Small intestine (tissue), 7 donors: ENCODE measurements around the gene DVL3. TPM values are rescaled to one million over a fixed set of nuclear protein-coding genes. Genes with fewer than 3 reads are reported as not detected.

ENCODE experiments used
- DNase-seq, 2 donors: peaks; one replicate each; pipeline versions ENCODE4 v3.0.0 to v3.0.0-alpha.2; 2013
- FAIRE-seq: peaks from 2 replicates; lab custom pipeline; 2012; peaks lifted over from hg19 to GRCh38; lab: Jason Lieb, UNC
- H3K27ac ChIP-seq, 3 donors: one replicate each; pipeline ENCODE4 v1.5.1; 2013; ENCODE audit warnings: low read length in 2 of 3, mild to moderate bottlenecking in 2 of 3, control low read depth in 1 of 3, inconsistent platforms in 1 of 3, low read depth in 1 of 3, moderate library complexity in 1 of 3
- H3K27me3 ChIP-seq, 3 donors: one replicate each; pipeline ENCODE4 v1.6.1; 2013; ENCODE audit warnings: low read length in 3 of 3, inconsistent platforms in 1 of 3; ENCODE audit not compliant: control insufficient read depth in 3 of 3, insufficient read depth in 3 of 3
- H3K36me3 ChIP-seq, 3 donors: one replicate each; pipeline ENCODE4 v1.6.1; 2013; ENCODE audit warnings: low read length in 3 of 3, inconsistent platforms in 1 of 3, low read depth in 1 of 3, mild to moderate bottlenecking in 1 of 3, moderate library complexity in 1 of 3; ENCODE audit not compliant: control insufficient read depth in 3 of 3, insufficient read depth in 2 of 3
- H3K4me1 ChIP-seq, 3 donors: one replicate each; pipeline ENCODE4 v1.6.1; 2013; ENCODE audit warnings: low read length in 2 of 3, inconsistent platforms in 1 of 3, low read depth in 1 of 3, mild to moderate bottlenecking in 1 of 3, moderate library complexity in 1 of 3; ENCODE audit not compliant: control insufficient read depth in 3 of 3, insufficient read depth in 2 of 3
- H3K4me3 ChIP-seq, 3 donors: one replicate each; pipeline ENCODE4 v1.5.1; 2013; ENCODE audit warnings: low read length in 3 of 3, control low read depth in 1 of 3, inconsistent platforms in 1 of 3, low read depth in 1 of 3, mild to moderate bottlenecking in 1 of 3, moderate library complexity in 1 of 3
- H3K9me3 ChIP-seq, 2 donors: one replicate each; pipeline ENCODE4 v1.6.1; 2013; ENCODE audit warnings: low read depth in 1 of 2, low read length in 1 of 2; ENCODE audit not compliant: control insufficient read depth in 2 of 2, insufficient read depth in 1 of 2
- WGBS, 3 donors: extraction: QIAGEN DNeasy Blood & Tissue Kit; methylation state at CpG; one replicate each; pipeline ENCODE4 v1.1.7; 2013; 5-methylcytosine and 5-hydroxymethylcytosine counted together
- polyA plus RNA-seq, 4 donors: library from polyadenylated mRNA; stranded (reverse) in 3 of 4; unstranded in 1 of 4; fragments of 200-250 nt in 3 of 4; fragments of 120-200 nt in 1 of 4; gene quantifications; one replicate each; pipeline versions ENCODE4 v1.2.1 to v1.2.3, GENCODE V29; 2013
- donor health status: healthy with polysubstance abuse.
- donor health status: control.
- donor health status: control.
- donor health status: Bipolar disorder and iron deficiency.
- donor health status: healthy.

Gene DVL3
- polyA plus RNA-seq, 4 donors, result 33.5 to 69.6 (median 35.3) TPM

DNA sequence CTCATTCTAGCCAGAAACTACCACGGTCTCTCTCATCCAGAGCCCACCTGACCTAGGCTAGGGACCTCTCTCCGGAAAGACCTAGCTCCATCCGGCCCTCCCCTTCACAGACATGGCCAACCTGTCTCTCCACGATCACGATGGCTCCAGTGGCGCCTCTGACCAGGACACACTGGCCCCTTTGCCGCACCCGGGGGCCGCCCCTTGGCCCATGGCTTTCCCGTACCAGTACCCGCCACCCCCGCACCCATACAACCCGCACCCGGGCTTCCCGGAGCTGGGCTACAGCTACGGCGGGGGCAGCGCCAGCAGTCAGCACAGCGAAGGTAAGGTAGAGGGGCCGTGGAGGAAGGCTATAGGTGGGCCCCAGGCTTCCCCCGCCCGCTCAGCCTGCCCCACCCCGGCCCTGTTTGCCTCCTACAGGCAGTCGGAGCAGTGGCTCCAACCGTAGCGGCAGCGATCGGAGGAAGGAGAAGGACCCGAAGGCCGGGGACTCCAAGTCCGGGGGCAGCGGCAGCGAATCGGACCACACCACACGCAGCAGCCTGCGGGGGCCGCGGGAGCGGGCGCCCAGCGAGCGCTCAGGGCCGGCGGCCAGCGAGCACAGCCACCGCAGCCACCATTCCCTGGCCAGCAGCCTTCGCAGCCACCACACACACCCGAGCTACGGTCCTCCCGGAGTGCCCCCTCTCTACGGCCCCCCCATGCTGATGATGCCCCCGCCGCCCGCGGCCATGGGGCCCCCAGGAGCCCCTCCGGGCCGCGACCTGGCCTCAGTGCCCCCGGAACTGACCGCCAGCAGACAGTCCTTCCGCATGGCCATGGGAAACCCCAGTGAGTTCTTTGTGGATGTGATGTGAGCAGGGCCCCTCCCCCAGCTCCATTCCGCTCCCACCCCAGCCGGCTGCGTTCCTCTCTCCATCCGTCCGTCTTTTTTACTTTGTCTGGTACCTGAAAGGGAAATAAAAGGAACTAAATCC, 15.0 kb downstream of the DVL3 start:
- Histone ChIP-seq H3K27me3 (no peaks in the 10 kb centered on the region), H3K36me3 (peaks cover 17 to 76% (median 19%) of the 10 kb centered on the region in 3 donors), H3K4me1 (peaks cover 0 to 4% (median 0%) of the 10 kb centered on the region in 3 donors), H3K9me3 (no peaks in the 10 kb centered on the region), H3K4me3 (no peak overlapping the region), H3K27ac (no peak overlapping the region)
- DNase-seq (no peak), FAIRE-seq (no peak)
- WGBS, 3 donors, result 93 to 95% (median 94%) methylated on average over 46 to 66 of the region's 66 CpGs

DNA sequence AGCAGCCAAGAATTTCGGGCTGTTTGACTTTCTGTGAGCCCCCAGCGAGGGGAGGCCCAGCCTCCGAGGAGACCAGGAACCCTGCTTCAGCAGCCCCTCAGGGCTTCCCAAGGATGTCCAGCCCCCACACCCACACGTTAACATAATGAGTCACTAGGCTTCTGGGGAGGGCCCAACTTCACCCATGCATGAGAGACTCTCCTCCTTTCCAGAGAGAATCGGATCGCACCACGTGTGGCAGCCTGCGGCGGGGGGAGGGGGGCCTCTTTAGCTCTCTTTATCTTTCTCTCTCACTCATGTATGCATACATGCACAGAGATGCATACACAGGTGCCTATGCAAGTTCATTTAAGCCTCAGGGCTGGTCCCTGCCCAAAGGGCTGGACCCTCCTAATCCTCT, 16.4 kb downstream of the DVL3 start:
- DNase-seq, result no peak
- FAIRE-seq, result no peak
- 82 to 89% (median 82%) methylated on average over 9 of the region's 9 CpGs for WGBS, 3 donors
- H3K27me3 ChIP-seq, result no peaks in the 10 kb centered on the region
- peaks cover 0 to 14% (median 6%) of the 10 kb centered on the region in 3 donors for H3K4me1 ChIP-seq
- no peaks in the 10 kb centered on the region for H3K9me3 ChIP-seq
- H3K27ac ChIP-seq, result no peak overlapping the region
- no peak overlapping the region for H3K4me3 ChIP-seq
- peaks cover 12 to 66% (median 19%) of the 10 kb centered on the region in 3 donors for H3K36me3 ChIP-seq

GRCh38 chr3:184172681-184173373, 17.6 kb downstream of the DVL3 start:
- peaks cover 9 to 26% (median 12%) of the 10 kb centered on the region in 3 donors for H3K4me1 ChIP-seq
- FAIRE-seq (no peak), DNase-seq (no peak)
- H3K4me3 ChIP-seq, result no peak overlapping the region
- 86 to 90% (median 89%) methylated on average over 5 of the region's 5 CpGs for WGBS, 3 donors
- no peaks in the 10 kb centered on the region for H3K9me3 ChIP-seq
- peaks cover 12 to 67% (median 16%) of the 10 kb centered on the region in 3 donors for H3K36me3 ChIP-seq
- H3K27me3 ChIP-seq, result no peaks in the 10 kb centered on the region
- no peak overlapping the region for H3K27ac ChIP-seq

GRCh38 chr3:184173374-184173722, 18.2 kb downstream of the DVL3 start:
- DNase-seq, result no peak
- H3K27ac ChIP-seq, result no peak overlapping the region
- no peak overlapping the region for H3K4me3 ChIP-seq
- H3K9me3 ChIP-seq, result no peaks in the 10 kb centered on the region
- no peak for FAIRE-seq
- 92 to 95% (median 93%) methylated on average over 2 of the region's 2 CpGs for WGBS, 3 donors
- no peaks in the 10 kb centered on the region for H3K27me3 ChIP-seq
- peaks cover 10 to 67% (median 13%) of the 10 kb centered on the region in 3 donors for H3K36me3 ChIP-seq
- peaks cover 9 to 31% (median 12%) of the 10 kb centered on the region in 3 donors for H3K4me1 ChIP-seq

DNA sequence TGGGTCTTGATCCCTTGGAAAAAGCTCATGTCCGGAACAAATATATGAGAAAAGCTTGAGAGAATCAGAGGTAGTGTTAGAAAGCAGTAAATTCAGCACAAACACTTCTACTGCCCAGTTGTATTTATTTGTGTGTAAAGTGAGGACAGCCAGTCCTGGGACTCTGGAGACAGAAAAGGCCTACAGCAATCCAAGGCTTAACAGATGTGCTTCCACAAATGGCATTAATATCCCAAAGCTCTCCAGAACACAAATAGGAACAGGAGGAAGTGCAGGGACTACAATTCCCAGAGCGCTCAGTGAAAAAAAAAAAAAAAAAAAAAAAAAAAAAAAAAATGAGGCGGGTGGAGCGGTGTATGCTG, 19.1 kb downstream of the DVL3 start:
- WGBS, 3 donors, result 16 to 24% (median 20%) methylated on average over 4 of the region's 4 CpGs
- H3K4me1 ChIP-seq, result peaks cover 9 to 40% (median 12%) of the 10 kb centered on the region in 3 donors
- H3K9me3 ChIP-seq, result no peaks in the 10 kb centered on the region
- no peak overlapping the region for H3K4me3 ChIP-seq
- DNase-seq (no peak), FAIRE-seq (no peak)
- peak overlapping the region in 2 of 3 donors; percentile 36 to 49 for H3K27ac ChIP-seq
- H3K27me3 ChIP-seq, result no peaks in the 10 kb centered on the region
- H3K36me3 ChIP-seq, result peaks cover 9 to 68% (median 13%) of the 10 kb centered on the region in 3 donors

DNA sequence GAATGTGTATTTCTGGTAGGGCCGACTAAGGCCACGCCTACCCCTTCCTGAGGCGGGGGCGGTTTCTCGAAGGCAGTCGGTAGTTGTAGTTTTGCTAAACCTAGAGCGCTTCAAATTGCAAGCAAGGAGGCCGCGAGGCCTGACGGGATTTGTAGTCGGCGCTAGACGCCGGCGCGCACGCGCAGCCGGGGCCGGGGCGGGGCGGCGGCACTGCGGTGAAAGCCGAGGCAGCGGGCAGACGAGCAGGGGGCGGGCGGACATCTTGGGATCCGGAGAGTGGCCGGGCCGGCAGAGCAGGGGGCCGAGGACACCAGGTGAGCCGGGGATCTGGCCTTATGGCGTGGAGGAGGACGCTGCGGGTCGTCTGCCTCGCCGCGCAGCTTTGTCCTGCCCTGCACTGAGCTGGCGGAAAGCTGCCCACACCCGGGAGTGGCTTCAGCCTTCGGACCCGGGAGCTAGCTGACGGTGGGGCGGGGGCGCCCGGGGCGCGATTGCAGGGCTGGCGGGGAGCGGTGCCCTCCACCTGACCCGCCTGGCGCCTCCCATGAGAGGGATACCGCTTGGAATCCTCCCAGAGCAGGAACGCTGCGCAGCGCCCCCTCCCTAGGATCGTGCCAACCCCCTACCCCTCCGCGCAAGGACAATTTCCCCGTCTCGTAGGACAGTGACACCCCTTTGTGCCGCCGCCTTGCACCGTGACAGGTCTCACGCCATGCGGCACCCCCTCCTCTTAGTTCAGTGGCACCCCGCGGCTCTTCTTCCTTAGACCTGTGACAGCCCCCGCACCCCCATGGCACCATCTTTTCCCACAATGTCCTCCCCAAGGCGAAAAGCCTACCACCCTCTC, 19.7 kb downstream of the DVL3 start, which contains the start of gene AP2M1:
Gene AP2M1 (plus strand): TSS at position 210 of the 847 bp plus-strand sequence. CDS start 2,139 bp downstream, outside the sequence.
- 0 to 1% (median 1%) methylated on average over 62 to 73 of the region's 73 CpGs for WGBS, 3 donors
- no peaks in the 10 kb centered on the region for H3K27me3 ChIP-seq
- no peak for FAIRE-seq
- peak within 1 kb of the TSS; percentile 76 to 91 (median 85) for H3K4me3 ChIP-seq
- no peaks in the 10 kb centered on the region for H3K9me3 ChIP-seq
- H3K27ac ChIP-seq, result peak within 1 kb of the TSS; percentile 82 to 89 (median 83)
- DNase-seq, result peak; percentile 99 to 100
- peaks cover 9 to 68% (median 13%) of the 10 kb centered on the region in 3 donors for H3K36me3 ChIP-seq
- peaks cover 9 to 40% (median 12%) of the 10 kb centered on the region in 3 donors for H3K4me1 ChIP-seq

- Histone ChIP-seq H3K9me3 (no peaks in the 10 kb centered on the region), H3K27me3 (no peaks in the 10 kb centered on the region), H3K4me3 (peak overlapping the region; percentile 76 to 91 (median 85)), H3K36me3 (peaks cover 9 to 68% (median 10%) of the 10 kb centered on the region in 3 donors), H3K4me1 (peaks cover 9 to 40% (median 12%) of the 10 kb centered on the region in 3 donors), H3K27ac (peak overlapping the region; percentile 82 to 89 (median 83))
- no peak for FAIRE-seq
- WGBS, 3 donors, result 11 to 19% (median 13%) methylated on average over 8 of the region's 8 CpGs
- DNase-seq, result peak; percentile 29 to 44
Observed at GRCh38 chr3:184175506-184175905, 20.3 kb downstream of the DVL3 start.
